ENCODE data around the gene IFRD2. TPM values are rescaled to one million over a fixed set of nuclear protein-coding genes. Genes with fewer than 3 reads are reported as not detected.

IFRD2 gene
- total RNA-seq, 1 donor from 2014 or later: 177 TPM

GRCh38 chr3:50338965-50339364 lies 46.7 kb upstream of the IFRD2 start:
- peak; percentile 36 for FAIRE-seq
- Histone ChIP-seq H3K36me3 (ENCODE audit: control insufficient read depth, insufficient read depth, low read length) (no peaks in the 10 kb centered on the region), H3K4me3 (ENCODE audit: low read depth, low read length) (no peak overlapping the region)

GRCh38 chr3:50337175-50337861 lies 45.1 kb upstream of the IFRD2 start:
- peak; percentile 96 for DNase-seq (ENCODE audit: low read depth)
- no peak for FAIRE-seq
- TF ChIP-seq, protein P1, sequence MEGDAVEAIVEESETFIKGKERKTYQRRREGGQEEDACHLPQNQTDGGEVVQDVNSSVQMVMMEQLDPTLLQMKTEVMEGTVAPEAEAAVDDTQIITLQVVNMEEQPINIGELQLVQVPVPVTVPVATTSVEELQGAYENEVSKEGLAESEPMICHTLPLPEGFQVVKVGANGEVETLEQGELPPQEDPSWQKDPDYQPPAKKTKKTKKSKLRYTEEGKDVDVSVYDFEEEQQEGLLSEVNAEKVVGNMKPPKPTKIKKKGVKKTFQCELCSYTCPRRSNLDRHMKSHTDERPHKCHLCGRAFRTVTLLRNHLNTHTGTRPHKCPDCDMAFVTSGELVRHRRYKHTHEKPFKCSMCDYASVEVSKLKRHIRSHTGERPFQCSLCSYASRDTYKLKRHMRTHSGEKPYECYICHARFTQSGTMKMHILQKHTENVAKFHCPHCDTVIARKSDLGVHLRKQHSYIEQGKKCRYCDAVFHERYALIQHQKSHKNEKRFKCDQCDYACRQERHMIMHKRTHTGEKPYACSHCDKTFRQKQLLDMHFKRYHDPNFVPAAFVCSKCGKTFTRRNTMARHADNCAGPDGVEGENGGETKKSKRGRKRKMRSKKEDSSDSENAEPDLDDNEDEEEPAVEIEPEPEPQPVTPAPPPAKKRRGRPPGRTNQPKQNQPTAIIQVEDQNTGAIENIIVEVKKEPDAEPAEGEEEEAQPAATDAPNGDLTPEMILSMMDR (IDR thresholded peaks at IDR 0.05; ENCODE audit: insufficient read depth, low read length, severe bottlenecking): no peak
- no peaks in the 10 kb centered on the region for H3K27me3 ChIP-seq (ENCODE audit: control insufficient read depth, insufficient read depth, low read length)
- no peaks in the 10 kb centered on the region for H3K36me3 ChIP-seq (ENCODE audit: control insufficient read depth, insufficient read depth, low read length)
- peak overlapping the region; percentile 90 for H3K4me3 ChIP-seq (ENCODE audit: low read depth, low read length)

More at GRCh38 chr3:50338965-50339364, 46.7 kb upstream of the IFRD2 start:
- no peak for DNase-seq (ENCODE audit: low read depth)
- H3K27me3 ChIP-seq (ENCODE audit: control insufficient read depth, insufficient read depth, low read length): no peaks in the 10 kb centered on the region
- TF ChIP-seq, protein P1 (IDR thresholded peaks at IDR 0.05; ENCODE audit: insufficient read depth, low read length, severe bottlenecking): no peak

- FAIRE-seq: no peak
Observed at GRCh38 chr3:50336452-50337174, 44.4 kb upstream of the IFRD2 start.

DNA sequence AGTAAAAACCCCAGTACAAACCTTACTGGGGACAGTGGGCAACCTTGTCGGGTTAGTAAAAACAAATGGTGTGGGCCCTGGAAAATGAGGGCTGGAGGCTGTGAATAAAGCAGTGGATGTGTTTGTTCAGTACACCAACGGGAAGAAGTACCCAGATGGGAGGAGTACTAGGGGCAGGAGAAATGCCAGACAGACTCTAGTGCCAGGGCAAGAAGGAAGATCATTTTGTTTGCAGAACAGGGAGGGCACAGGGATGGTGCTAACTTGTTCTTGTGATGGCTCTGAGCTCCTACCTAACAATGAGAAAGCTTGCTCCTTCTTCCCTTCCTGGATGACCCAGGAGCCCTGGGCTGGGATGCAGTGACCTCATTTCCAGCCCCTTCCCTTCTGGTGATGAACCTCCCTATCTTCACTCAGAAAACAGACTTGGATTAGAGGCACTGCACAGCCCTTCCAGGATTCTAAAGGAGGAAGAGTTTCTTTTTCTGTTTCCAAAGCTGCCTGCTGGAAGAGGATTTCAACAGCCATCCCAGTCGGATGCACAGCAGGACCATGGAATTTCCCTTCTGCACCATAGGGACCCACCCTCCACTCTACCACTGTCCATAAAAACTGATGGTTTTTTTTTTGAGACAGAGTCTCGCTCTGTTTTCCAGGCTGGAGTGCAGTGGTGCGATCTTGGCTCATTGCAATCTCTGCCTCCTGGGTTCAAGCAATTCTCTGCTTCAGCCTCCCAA lies 42.3 kb upstream of the IFRD2 start:
- FAIRE-seq: no peak
- no peaks in the 10 kb centered on the region for H3K27me3 ChIP-seq (ENCODE audit: control insufficient read depth, insufficient read depth, low read length)
- DNase-seq (ENCODE audit: low read depth): no peak
- peaks cover 16% of the 10 kb centered on the region for H3K36me3 ChIP-seq (ENCODE audit: control insufficient read depth, insufficient read depth, low read length)
- H3K4me3 ChIP-seq (ENCODE audit: low read depth, low read length): no peak overlapping the region
- TF ChIP-seq, protein P1 (IDR thresholded peaks at IDR 0.05; ENCODE audit: insufficient read depth, low read length, severe bottlenecking): no peak

More at GRCh38 chr3:50336452-50337174, 44.4 kb upstream of the IFRD2 start:
- peaks cover 1% of the 10 kb centered on the region for H3K36me3 ChIP-seq (ENCODE audit: control insufficient read depth, insufficient read depth, low read length)
- TF ChIP-seq, protein P1 (IDR thresholded peaks at IDR 0.05; ENCODE audit: insufficient read depth, low read length, severe bottlenecking): no peak
- no peaks in the 10 kb centered on the region for H3K27me3 ChIP-seq (ENCODE audit: control insufficient read depth, insufficient read depth, low read length)
- H3K4me3 ChIP-seq (ENCODE audit: low read depth, low read length): peak overlapping the region; percentile 90
- peak; percentile 53 for DNase-seq (ENCODE audit: low read depth)

DNA sequence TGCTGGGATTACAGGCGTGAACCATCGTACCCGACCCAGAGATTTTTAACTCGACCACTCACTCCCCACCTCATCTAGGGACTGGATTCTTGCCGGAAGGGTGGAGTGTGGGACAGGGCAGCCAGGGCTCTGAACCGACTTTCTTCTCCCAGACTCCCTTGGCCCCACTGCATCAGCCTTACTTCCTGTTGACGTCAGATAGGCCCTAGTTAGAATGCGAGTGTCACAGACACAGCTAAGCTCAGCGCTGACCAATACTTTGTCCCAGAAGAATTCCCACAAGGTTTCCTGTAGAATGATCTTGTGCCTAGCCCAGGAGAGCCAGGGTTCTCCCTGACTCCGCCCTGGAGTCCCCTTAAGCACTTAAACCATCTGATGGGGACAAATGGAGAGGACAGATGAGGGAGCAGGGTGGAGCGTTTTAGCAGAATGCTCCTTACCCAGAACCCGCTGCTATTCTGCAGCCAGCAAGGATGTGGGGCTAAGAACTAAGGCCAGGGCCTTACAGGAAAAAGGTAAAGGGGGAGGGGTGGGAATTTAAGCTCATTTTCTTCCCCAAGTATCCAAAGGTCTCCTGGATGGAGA lies 41.6 kb upstream of the IFRD2 start:
- TF ChIP-seq, protein P1 (IDR thresholded peaks at IDR 0.05; ENCODE audit: insufficient read depth, low read length, severe bottlenecking): no peak
- FAIRE-seq (no peak), DNase-seq (ENCODE audit: low read depth) (no peak)
- Histone ChIP-seq H3K27me3 (ENCODE audit: control insufficient read depth, insufficient read depth, low read length) (no peaks in the 10 kb centered on the region), H3K4me3 (ENCODE audit: low read depth, low read length) (no peak overlapping the region), H3K36me3 (ENCODE audit: control insufficient read depth, insufficient read depth, low read length) (peaks cover 17% of the 10 kb centered on the region)
